ENCODE data around the gene EP400.

Gene EP400

DNA sequence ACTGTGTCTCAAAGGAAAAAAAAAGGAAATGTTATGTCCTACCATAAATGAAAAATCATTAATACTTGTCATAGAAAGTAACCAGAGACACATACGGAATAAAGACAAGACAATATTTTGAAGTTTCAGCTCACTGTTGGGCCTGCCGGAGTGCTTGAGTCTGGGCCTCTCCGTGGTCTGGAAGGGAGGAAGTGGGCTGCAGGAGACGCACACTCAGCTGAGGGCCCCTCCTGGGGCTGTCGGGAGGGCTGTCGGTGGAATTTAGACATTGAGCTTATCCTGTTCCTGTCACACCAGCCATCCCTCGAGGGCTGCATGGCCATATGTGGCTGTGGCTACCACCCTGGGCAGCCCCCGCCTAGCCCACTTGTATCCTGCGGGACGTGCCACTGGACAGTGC is 113.7 kb downstream of the EP400 start:
- Histone ChIP-seq H3K23ac (ENCODE audit: low read depth, low read length, poor library complexity) (no peak overlapping the region), H2BK120ac (ENCODE audit: low read depth, low read length) (no peak overlapping the region), H2BK5ac (ENCODE audit: low read length) (no peak overlapping the region), H3K4me1 (ENCODE audit: control insufficient read depth in 2 of 2, insufficient read depth in 1 of 2, low read depth in 1 of 2, low read length in 2 of 2) (peaks cover 7 to 13% of the 10 kb centered on the region in 2 donors), H3K27me3 (ENCODE audit: control insufficient read depth in 3 of 3, insufficient read depth in 3 of 3, low read depth in 1 of 3, low read length in 3 of 3) (no peaks in the 10 kb centered on the region), H3K14ac (ENCODE audit: low read length) (no peak overlapping the region), H3K4me2 (ENCODE audit: insufficient read depth, low read length, poor library complexity, severe bottlenecking) (no peak overlapping the region), H3K9me3 (replicated peaks in 1 of 2; ENCODE audit: control insufficient read depth in 2 of 2, insufficient read depth in 1 of 2, low read depth in 1 of 2, low read length in 2 of 2) (peaks cover 0 to 2% of the 10 kb centered on the region in 2 donors), H3K4ac (ENCODE audit: low read length) (no peak overlapping the region), H3K18ac (ENCODE audit: low read length) (no peak overlapping the region), H2AK5ac (ENCODE audit: low read depth, low read length) (no peak overlapping the region), H2BK12ac (ENCODE audit: low read length) (no peak overlapping the region), H2AFZ (ENCODE audit: low read length) (no peak overlapping the region), H2BK15ac (ENCODE audit: low read length) (no peak overlapping the region), H3K4me3 (ENCODE audit: low read length in 2 of 2) (no peak overlapping the region), H3K79me1 (ENCODE audit: low read depth, low read length) (peaks cover 3% of the 10 kb centered on the region), H3K27ac (replicated peaks; ENCODE audit: low read length) (no peak overlapping the region), H4K8ac (ENCODE audit: low read depth, low read length) (no peak overlapping the region), H4K91ac (ENCODE audit: low read depth, low read length, poor library complexity) (no peak overlapping the region), H3K9ac (ENCODE audit: low read depth, low read length, poor library complexity) (no peak overlapping the region), H3K36me3 (replicated peaks in 1 of 2; ENCODE audit: control insufficient read depth in 2 of 2, insufficient read depth in 2 of 2, low read length in 2 of 2) (peaks cover 59 to 93% of the 10 kb centered on the region in 2 donors)
- no CpG with 5 or more reads among the region's 10 CpGs for WGBS, 2 donors (ENCODE audit: extremely low coverage in 2 of 2, insufficient read length in 2 of 2, insufficient replicate concordance in 1 of 2)
- DNase-seq (ENCODE audit: low spot score), result no peak

DNA sequence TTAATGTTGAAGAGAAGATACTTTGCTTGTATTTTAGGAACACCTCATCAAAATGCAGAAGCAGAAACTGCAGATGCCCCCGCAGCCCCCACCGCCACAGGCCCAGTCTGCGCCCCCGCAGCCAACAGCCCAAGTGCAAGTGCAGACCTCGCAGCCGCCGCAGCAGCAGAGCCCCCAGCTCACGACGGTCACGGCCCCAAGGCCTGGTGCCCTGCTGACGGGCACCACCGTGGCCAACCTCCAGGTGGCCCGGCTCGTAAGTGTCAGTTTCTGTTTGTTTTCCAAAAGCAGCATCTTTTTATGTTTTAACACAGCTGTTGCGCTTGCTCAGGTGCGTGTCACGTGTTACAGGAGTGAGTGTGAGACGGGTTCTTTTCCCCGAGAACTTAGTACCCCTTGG is 114.9 kb downstream of the EP400 start:
- Histone ChIP-seq H3K79me1 (ENCODE audit: low read depth, low read length) (peaks cover 3% of the 10 kb centered on the region), H3K14ac (ENCODE audit: low read length) (peak overlapping the region; percentile 21), H4K91ac (ENCODE audit: low read depth, low read length, poor library complexity) (no peak overlapping the region), H2AFZ (ENCODE audit: low read length) (no peak overlapping the region), H3K4ac (ENCODE audit: low read length) (no peak overlapping the region), H3K9ac (ENCODE audit: low read depth, low read length, poor library complexity) (no peak overlapping the region), H2BK120ac (ENCODE audit: low read depth, low read length) (no peak overlapping the region), H3K23ac (ENCODE audit: low read depth, low read length, poor library complexity) (no peak overlapping the region), H3K27ac (replicated peaks; ENCODE audit: low read length) (no peak overlapping the region), H3K36me3 (replicated peaks in 1 of 2; ENCODE audit: control insufficient read depth in 2 of 2, insufficient read depth in 2 of 2, low read length in 2 of 2) (peaks cover 66 to 93% of the 10 kb centered on the region in 2 donors), H4K8ac (ENCODE audit: low read depth, low read length) (no peak overlapping the region), H2BK12ac (ENCODE audit: low read length) (no peak overlapping the region), H2BK15ac (ENCODE audit: low read length) (no peak overlapping the region), H3K27me3 (ENCODE audit: control insufficient read depth in 3 of 3, insufficient read depth in 3 of 3, low read depth in 1 of 3, low read length in 3 of 3) (no peaks in the 10 kb centered on the region), H2AK5ac (ENCODE audit: low read depth, low read length) (no peak overlapping the region), H3K4me3 (ENCODE audit: low read length in 2 of 2) (no peak overlapping the region), H3K9me3 (replicated peaks in 1 of 2; ENCODE audit: control insufficient read depth in 2 of 2, insufficient read depth in 1 of 2, low read depth in 1 of 2, low read length in 2 of 2) (peaks cover 0 to 2% of the 10 kb centered on the region in 2 donors), H2BK5ac (ENCODE audit: low read length) (no peak overlapping the region), H3K4me1 (ENCODE audit: control insufficient read depth in 2 of 2, insufficient read depth in 1 of 2, low read depth in 1 of 2, low read length in 2 of 2) (peaks cover 7 to 13% of the 10 kb centered on the region in 2 donors), H3K4me2 (ENCODE audit: insufficient read depth, low read length, poor library complexity, severe bottlenecking) (no peak overlapping the region), H3K18ac (ENCODE audit: low read length) (no peak overlapping the region)
- no CpG with 5 or more reads among the region's 19 CpGs for WGBS, 2 donors (ENCODE audit: extremely low coverage in 2 of 2, insufficient read length in 2 of 2, insufficient replicate concordance in 1 of 2)
- DNase-seq (ENCODE audit: low spot score), result no peak

DNA sequence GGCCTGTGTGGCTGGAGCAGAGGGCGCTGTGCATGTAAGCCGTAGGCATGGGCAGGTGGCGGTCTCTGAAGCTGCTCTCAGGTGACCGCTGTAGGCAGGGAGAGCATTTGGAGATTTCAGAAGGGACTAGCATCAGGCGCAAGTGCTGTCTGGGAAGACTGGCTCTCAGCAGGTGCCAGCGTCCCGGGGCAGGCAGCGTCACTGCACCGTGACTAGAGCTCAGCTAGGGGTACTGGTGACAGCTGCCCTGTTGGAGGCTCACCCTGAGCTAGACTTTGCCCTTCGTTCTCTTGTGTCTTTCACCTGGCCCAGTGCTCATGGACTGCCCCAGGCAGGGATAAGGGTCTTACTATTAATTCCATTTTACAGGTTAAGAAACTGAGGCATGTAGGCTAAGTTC is 115.5 kb downstream of the EP400 start:
- Histone ChIP-seq H4K8ac (ENCODE audit: low read depth, low read length) (no peak overlapping the region), H3K9me3 (replicated peaks in 1 of 2; ENCODE audit: control insufficient read depth in 2 of 2, insufficient read depth in 1 of 2, low read depth in 1 of 2, low read length in 2 of 2) (peaks cover 0 to 2% of the 10 kb centered on the region in 2 donors), H3K14ac (ENCODE audit: low read length) (no peak overlapping the region), H4K91ac (ENCODE audit: low read depth, low read length, poor library complexity) (no peak overlapping the region), H3K79me1 (ENCODE audit: low read depth, low read length) (peaks cover 3% of the 10 kb centered on the region), H3K18ac (ENCODE audit: low read length) (no peak overlapping the region), H2BK5ac (ENCODE audit: low read length) (no peak overlapping the region), H3K4ac (ENCODE audit: low read length) (no peak overlapping the region), H3K27me3 (ENCODE audit: control insufficient read depth in 3 of 3, insufficient read depth in 3 of 3, low read depth in 1 of 3, low read length in 3 of 3) (no peaks in the 10 kb centered on the region), H2BK120ac (ENCODE audit: low read depth, low read length) (no peak overlapping the region), H3K27ac (replicated peaks; ENCODE audit: low read length) (no peak overlapping the region), H2AFZ (ENCODE audit: low read length) (no peak overlapping the region), H3K4me1 (ENCODE audit: control insufficient read depth in 2 of 2, insufficient read depth in 1 of 2, low read depth in 1 of 2, low read length in 2 of 2) (peaks cover 7 to 13% of the 10 kb centered on the region in 2 donors), H2AK5ac (ENCODE audit: low read depth, low read length) (no peak overlapping the region), H3K4me3 (ENCODE audit: low read length in 2 of 2) (no peak overlapping the region), H3K36me3 (replicated peaks in 1 of 2; ENCODE audit: control insufficient read depth in 2 of 2, insufficient read depth in 2 of 2, low read length in 2 of 2) (peaks cover 66 to 96% of the 10 kb centered on the region in 2 donors), H3K9ac (ENCODE audit: low read depth, low read length, poor library complexity) (no peak overlapping the region), H2BK12ac (ENCODE audit: low read length) (no peak overlapping the region), H3K23ac (ENCODE audit: low read depth, low read length, poor library complexity) (no peak overlapping the region), H3K4me2 (ENCODE audit: insufficient read depth, low read length, poor library complexity, severe bottlenecking) (no peak overlapping the region), H2BK15ac (ENCODE audit: low read length) (no peak overlapping the region)
- WGBS, 2 donors (ENCODE audit: extremely low coverage in 2 of 2, insufficient read length in 2 of 2, insufficient replicate concordance in 1 of 2), result no CpG with 5 or more reads among the region's 10 CpGs
- no peak for DNase-seq (ENCODE audit: low spot score)

DNA sequence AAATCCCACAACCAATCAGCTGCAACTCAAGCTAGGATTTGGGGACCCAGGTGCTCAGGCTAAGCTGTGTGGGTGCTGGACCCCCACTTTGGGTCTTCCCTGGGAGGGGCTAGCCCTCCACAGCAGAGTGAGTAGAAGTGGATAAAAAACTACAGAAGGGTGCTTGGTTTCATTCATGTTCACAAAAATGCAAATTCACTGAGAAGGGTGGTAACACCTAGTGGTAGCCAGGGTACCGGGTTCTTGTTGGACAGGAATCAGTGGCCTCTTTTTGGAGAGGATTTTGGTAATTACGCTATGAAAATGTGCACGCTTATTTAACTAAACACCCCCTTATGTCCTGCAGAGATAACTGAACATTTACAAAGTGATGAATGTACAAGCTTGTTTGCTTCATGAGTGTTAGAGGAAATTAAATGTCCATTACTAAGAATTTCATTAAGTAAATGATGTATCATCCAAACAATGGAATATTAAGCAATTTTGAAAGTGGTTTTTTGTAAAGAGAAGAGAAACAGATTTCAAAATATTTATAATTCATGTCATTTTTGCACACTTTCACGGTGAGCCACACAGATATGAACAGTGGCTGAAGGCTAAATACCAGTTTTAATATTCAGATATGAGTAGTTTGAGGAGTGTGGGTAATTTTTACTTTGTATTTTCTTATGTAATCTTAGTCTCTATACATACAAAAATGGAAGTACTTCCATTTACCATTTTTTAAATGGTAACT is 116.0 kb downstream of the EP400 start:
- H4K91ac ChIP-seq (ENCODE audit: low read depth, low read length, poor library complexity), result no peak overlapping the region
- no peak overlapping the region for H2BK12ac ChIP-seq (ENCODE audit: low read length)
- no CpG with 5 or more reads among the region's 4 CpGs for WGBS, 2 donors (ENCODE audit: extremely low coverage in 2 of 2, insufficient read length in 2 of 2, insufficient replicate concordance in 1 of 2)
- no peak for DNase-seq (ENCODE audit: low spot score)
- H3K4me3 ChIP-seq (ENCODE audit: low read length in 2 of 2), result no peak overlapping the region
- H3K9ac ChIP-seq (ENCODE audit: low read depth, low read length, poor library complexity), result no peak overlapping the region
- H4K8ac ChIP-seq (ENCODE audit: low read depth, low read length), result no peak overlapping the region
- no peak overlapping the region for H3K4me2 ChIP-seq (ENCODE audit: insufficient read depth, low read length, poor library complexity, severe bottlenecking)
- no peak overlapping the region for H2BK120ac ChIP-seq (ENCODE audit: low read depth, low read length)
- peaks cover 66 to 99% of the 10 kb centered on the region in 2 donors for H3K36me3 ChIP-seq (replicated peaks in 1 of 2; ENCODE audit: control insufficient read depth in 2 of 2, insufficient read depth in 2 of 2, low read length in 2 of 2)
- peaks cover 0 to 2% of the 10 kb centered on the region in 2 donors for H3K9me3 ChIP-seq (replicated peaks in 1 of 2; ENCODE audit: control insufficient read depth in 2 of 2, insufficient read depth in 1 of 2, low read depth in 1 of 2, low read length in 2 of 2)
- no peak overlapping the region for H2AK5ac ChIP-seq (ENCODE audit: low read depth, low read length)
- H3K14ac ChIP-seq (ENCODE audit: low read length), result no peak overlapping the region
- no peak overlapping the region for H2BK5ac ChIP-seq (ENCODE audit: low read length)
- peaks cover 7 to 13% of the 10 kb centered on the region in 2 donors for H3K4me1 ChIP-seq (ENCODE audit: control insufficient read depth in 2 of 2, insufficient read depth in 1 of 2, low read depth in 1 of 2, low read length in 2 of 2)
- H2AFZ ChIP-seq (ENCODE audit: low read length), result no peak overlapping the region
- no peak overlapping the region for H2BK15ac ChIP-seq (ENCODE audit: low read length)
- no peak overlapping the region for H3K27ac ChIP-seq (replicated peaks; ENCODE audit: low read length)
- H3K18ac ChIP-seq (ENCODE audit: low read length), result no peak overlapping the region
- H3K23ac ChIP-seq (ENCODE audit: low read depth, low read length, poor library complexity), result no peak overlapping the region
- no peaks in the 10 kb centered on the region for H3K27me3 ChIP-seq (ENCODE audit: control insufficient read depth in 3 of 3, insufficient read depth in 3 of 3, low read depth in 1 of 3, low read length in 3 of 3)
- H3K4ac ChIP-seq (ENCODE audit: low read length), result no peak overlapping the region
- H3K79me1 ChIP-seq (ENCODE audit: low read depth, low read length), result peaks cover 3% of the 10 kb centered on the region
